HG02970 (cell line): ENCODE results near the gene CLMN.

Experiments
- ATAC-seq: cut with Tn5 transposase; IDR thresholded peaks from one replicate; pipeline ENCODE4 v1.9.1; 2021; ENCODE audit warnings: mild to moderate bottlenecking, moderate library complexity, moderate number of reproducible peaks; ENCODE audit not compliant: unreplicated experiment, low FRiP score

CLMN gene

DNA sequence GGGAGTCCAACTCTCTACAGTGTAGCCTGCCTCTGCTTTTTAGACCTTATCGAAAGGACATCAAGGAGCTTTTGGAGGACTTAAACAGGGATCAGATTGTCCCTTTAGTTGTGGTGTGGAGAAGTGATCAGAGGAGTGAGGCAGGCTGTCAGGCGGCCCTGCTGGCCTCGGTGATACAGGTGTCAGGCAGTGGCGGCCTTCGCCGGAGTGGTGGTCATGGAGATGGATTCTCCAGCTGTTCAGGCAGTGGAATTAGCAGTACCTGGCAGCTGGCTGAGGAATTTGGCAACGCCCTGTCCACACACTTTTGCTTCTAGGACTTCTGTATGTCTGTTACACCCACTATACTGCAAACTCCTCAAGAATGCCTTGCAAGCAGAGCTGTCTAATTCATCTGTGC lies 4.2 kb upstream of the CLMN start:
- no peak for ATAC-seq

DNA sequence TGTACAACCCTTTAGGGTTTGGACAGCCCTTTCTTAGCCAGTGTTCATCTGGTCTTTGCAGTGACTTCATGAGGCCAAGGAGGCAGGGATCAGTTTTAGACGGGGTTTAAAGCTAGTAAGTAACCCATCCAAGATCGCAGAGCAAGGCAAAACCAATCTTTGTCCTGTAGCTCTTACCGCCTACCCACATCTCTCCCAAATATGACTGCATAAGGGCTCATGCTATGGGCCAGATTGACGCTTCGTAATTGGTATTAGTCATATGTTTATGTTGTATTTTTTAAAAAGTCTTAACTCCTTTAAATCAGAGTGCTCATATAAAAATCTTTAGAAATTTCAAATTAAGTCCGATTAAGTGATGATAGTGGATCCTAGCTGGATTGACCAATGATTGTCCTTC lies 3.7 kb upstream of the CLMN start:
- no peak for ATAC-seq

DNA sequence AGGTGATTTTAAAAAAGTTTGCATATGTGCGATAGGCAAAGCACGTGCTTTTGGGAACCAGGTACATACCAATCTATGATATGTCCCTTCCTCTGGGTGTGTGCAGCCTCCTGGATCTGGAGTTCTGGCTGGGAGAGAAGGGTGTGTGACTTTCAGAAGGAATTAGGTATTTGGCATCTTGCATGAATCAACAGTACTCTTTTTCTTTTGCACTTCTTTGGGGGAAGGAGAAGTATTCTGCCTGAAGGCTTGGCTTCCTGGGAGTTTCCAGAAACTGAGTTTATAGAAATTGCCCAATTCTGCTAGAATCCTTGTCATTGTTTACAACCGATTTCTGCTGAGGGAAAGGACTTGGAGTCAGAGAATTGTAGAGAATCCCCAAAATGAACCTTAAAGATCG lies 2.9 kb upstream of the CLMN start:
- no peak for ATAC-seq

DNA sequence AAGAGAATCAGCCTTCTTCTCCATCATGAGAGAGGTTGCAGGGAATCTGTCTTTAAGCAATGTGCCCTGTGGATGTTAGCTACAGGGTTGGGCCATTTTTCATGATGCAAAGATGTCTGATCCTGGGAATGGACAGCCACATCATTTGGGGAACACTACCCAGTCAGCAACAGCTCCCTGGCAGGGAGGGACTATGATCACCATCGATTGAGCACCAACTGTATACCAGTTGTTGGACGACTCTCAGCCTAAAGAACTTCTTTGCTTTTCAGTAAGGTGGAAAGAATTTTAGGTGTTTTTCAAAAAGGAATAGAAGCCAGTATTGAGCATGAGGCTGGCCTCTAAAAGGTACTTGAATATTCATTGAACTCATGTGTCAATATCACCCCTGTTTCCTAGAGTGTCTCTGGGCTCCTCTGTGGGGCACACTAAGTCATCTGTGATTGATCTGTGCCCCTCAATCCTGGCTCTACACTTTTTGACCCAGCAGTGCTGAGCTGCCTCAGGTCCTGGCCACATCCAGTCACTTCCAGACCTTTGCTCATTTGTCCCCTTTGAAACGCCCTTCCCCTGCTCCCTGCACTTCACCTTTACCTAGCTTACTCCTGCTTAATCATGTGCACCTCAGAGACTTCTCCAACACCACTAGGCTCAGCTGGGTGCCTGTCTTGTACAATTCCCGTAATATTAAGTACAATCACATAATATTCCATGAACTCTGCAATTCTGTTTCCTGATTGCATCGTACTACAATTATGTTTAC lies 2.2 kb upstream of the CLMN start:
- ATAC-seq: no peak

DNA sequence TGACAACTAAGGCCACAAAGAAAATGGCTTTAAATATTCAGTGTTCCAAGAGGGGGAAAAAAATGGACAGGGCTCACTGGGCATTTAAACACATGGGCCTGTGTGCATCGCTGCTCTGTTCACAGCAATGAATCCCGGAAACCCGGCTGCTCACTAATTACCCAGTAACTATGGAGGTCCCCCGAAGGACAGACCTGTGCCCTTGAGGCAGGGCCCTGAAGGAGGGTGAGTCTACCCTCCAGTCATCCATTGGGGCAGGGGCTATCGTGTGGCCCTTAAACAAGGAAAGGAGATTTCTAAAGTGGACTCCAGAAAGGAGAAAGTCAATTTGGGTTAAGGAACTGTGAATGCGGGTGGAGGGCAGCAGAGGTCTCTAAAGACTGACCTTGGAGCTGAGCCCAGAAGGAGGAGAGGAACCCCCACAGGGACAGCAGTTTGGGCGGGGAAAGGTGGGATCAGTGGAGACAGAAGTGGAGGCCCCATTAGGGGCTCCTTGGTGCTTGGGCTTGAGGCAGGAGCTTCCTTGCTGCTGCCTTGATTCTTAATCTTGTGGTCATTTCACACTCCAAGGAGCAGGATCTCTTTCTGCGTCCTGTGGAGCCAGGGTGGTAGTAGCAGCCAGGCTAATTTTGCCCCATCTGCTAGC lies 1.4 kb upstream of the CLMN start:
- ATAC-seq: no peak

DNA sequence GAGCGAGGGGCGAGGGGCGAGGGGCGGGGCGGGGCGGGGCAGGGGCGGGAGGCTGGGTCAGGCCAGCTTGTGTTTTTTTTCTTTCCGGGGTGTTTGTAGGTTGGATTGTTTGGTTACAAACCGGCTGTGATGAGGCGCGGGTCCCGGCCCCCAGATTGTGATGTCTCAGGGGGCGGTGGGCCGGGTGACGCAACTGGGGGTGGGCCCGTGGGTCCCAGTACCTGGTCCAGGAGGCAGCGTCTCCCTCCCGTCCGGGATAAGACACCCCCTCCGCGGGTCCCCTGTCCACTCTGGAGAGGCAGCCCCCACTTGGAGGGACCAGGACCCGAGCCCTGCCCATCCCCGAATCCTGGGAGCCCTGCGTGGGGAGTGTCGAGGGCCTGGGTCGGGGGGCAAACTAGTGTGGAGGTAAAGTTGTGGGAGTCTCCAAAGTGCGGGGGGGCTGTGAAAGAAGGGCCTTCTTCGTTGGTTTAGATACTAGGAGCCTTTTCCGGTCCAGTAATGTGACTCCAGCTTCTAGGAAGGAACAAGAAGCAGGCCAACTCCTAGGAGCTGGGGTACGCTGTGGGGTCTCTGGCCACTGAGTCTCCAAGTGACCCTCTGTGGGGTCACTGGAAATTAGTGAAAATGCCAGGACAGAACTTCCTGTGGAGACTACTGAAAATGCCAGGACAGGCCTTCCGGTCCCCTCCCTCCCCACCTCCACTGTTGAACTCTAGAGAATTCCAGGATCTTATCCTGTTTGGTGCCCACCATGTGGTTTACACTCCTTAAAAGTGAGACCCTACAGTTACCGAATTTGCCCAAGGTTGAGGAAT lies 579 bp upstream of the CLMN start:
- ATAC-seq: no peak

DNA sequence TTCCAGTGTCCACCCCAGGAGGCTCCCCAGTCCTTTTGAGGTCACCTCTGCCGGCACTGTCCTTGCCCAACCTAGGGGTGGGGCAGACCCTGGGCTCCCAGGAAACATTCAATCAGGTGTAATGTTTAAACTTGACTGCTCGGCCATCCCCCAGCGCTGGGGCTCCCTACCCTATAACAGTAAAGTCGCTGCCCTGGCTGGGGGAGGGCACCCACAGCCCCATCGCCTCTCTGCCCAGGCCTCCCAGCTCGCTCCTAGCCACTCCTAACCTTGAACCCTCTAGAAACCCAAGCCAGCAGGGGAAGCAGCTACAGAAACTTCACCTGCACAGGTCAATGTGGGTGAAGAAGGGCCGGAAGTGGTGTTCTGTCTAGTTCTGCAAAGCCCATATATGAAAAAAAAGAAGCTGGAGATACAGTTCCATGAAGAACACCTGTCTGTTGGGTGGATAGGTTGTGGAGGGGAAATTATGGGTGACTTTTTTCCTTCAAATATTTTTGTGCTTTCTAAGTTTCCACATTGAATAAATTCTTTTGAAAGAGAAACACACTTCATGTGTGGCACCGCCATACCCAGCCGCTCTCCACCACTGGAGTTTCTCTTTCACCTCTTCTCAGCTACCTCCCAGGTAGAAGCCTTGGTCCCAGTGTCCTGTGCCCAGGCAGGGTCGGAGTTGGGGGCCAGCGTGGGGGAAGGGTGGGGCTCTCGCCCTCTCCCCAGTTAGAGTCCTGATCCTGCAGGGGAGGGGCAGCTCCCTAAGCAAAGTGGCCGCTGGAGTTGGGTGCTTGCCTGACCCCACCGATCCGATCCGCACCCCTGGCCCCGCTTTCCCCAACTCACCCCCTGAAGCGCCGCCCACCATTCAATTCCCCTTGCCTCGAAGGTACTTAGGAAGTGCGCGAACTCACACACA lies 1.1 kb downstream of the CLMN start:
- no peak for ATAC-seq

DNA sequence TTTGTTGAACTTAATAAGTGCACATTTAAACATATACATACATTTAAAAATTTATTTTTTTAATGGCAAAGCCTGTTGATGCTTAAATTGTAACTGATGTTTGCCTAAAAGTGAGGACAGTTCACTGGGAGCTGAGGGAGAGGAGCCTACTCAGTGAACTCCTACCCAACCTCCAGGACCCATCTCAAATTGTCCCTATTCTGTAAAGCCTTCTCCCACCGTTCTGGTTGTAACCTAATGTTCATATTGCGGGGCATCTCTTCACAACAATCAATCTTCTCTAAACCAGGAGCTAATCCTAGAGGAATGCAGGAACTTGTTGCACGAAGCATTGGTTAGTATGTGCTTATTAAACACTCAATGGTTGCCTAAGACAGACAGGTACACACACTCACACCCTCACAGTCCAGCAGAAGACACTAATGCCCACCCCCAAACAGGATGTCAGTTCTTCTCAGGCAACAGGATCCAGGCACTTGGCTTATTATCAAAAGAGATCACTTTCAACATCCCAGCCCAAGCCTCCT lies 1.8 kb downstream of the CLMN start:
- ATAC-seq: no peak

DNA sequence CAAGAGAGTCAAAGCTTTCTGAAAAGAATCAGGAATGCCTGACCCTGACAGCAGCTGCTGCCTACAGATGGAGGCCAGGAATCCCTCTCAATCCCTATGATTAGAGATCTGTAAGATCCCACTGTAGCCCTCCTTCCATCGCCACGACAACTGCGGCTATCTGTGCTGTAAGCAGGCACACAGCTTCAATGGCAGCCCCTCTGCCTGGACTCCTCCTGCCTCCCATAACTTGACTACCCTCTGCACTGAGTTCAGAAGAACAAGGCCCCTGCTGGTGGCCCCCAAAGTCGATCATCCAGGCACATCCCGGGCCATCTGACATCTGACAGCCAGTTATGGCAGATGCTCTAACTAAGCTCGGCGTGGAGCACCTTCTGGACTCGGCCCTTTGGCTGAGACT lies 2.9 kb downstream of the CLMN start:
- ATAC-seq: no peak

DNA sequence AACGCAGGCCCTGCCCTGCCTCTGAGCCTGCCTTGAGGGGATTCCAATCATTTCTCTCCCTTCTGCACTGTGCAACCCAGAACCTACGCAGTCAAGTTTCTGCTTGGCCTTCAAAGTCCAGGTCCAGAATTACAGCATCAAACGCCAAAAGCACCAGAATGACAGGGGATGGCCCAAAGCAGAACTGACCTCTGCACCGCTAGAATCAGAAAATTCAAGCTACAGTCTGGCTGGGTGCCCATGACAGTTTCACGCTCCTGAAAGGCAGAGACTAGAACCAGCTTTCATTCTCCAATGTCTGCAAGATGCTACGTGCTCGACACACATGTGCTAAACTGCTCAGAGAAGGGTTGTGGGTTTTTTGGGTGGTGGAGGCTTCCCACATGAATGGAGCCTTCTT lies 4.1 kb downstream of the CLMN start:
- ATAC-seq: no peak

DNA sequence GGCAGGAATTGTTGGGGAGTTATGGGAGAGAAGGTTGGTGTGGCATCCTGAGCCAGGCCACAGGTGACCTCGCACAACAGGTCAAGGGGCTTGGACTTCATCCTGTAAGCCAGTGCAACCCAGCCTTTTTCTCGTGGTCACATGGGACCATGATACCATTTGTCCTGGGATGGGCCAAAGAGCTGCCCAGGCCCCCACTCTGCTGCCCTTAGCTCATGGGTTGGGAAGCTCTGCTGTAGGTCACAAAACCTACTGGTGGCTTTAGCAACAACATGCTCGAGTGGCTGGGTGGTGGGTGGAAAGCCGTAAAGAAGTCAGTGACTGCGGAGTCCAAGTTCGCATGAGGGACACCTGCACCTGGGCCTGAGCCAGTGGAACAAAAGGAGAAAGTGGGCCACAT lies 4.6 kb downstream of the CLMN start:
- no peak for ATAC-seq

DNA sequence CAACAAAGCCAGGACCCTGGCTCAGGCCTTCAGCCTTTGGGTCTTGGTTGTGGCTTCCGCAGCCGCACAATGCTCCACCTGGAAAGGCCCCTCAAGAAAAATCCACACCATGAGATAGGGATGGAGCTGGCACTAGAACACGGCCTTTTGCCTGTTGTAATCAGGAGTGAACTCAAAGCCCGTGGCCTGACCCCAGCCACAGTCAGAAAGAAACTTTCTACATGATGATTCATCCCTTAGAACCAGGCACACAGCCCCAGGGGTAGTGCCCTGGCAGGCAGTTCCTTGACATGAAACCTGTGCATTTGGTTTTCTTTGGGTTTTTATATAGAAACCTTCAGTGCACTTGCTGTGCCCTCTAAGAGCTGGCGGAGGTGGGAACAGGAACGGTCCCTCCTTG lies 5.1 kb downstream of the CLMN start:
- no peak for ATAC-seq

DNA sequence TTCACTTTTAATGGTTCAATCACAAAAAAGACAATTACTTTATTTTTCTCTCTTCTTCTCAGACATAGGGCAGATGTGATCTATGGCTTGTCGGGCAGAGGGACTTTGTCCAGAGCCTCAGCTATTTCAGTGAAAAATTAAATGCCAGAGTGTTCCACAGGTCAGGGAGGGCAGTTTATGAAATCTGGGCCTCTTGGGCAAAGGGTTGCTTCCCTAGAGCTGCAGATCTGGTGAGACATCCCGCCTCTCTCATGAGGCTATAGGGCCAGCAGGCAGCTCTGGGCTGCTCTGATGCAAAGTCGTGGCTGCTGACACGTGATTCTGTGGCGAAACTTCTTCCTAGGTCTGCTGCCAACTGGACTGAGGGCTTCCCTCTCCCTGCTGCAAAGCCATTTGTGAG lies 6.0 kb downstream of the CLMN start:
- ATAC-seq: no peak

DNA sequence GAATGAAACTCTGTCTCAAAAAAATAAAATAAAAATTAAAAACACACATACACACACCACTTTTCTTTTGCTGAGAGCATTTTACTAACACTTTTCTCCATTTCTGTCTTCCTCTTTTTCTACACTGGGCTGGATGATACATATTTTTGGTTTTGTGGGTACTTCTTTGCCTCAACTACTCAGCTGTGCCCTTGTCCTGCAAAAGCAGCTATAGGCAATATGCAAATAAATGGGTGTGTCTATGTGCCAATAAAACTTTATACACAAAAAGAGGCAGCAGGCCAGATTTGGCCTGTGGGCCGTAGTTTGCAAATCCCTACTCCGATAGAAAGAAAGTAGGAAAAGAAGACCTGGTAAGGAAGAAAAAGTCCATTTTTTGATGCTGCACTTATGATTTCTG lies 6.5 kb downstream of the CLMN start:
- no peak for ATAC-seq

DNA sequence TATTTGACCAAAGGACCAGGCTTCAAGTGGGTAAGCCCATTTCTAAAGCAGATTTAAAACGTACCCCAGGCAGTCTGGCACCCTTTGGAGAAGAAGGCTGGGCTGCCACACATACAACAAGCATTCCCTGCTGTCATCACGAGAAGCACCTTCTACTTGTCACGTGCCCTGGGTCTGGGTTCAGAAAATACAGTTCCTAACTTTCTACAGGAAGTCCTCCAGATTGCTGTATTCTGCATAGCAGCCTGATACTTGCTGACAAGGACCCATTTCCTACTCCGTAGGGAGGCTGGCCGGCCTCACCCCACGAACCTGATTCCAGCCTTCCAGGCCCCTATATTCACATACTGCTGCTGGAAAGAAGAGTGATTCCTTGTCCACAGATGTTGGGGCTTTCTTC lies 7.4 kb downstream of the CLMN start:
- ATAC-seq: no peak

DNA sequence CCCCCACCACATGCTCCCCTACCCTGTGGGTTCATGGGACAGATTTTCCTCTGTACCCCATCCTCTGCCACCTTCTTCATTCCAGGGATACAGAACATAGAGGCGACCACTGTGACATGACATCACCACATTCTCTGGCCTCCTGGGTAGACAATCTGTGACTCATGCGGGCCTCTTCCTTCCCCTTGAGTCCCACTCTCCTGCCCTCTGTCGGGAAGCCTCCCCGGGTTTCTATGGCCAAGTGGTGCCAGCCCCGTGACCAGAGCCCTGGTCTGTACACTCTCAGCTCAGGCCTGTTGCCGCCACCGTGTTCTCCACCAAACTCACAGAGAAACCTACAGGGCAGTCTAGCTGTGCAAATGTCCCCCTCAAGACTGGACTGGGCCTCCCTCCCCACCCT lies 8.0 kb downstream of the CLMN start:
- ATAC-seq: no peak

DNA sequence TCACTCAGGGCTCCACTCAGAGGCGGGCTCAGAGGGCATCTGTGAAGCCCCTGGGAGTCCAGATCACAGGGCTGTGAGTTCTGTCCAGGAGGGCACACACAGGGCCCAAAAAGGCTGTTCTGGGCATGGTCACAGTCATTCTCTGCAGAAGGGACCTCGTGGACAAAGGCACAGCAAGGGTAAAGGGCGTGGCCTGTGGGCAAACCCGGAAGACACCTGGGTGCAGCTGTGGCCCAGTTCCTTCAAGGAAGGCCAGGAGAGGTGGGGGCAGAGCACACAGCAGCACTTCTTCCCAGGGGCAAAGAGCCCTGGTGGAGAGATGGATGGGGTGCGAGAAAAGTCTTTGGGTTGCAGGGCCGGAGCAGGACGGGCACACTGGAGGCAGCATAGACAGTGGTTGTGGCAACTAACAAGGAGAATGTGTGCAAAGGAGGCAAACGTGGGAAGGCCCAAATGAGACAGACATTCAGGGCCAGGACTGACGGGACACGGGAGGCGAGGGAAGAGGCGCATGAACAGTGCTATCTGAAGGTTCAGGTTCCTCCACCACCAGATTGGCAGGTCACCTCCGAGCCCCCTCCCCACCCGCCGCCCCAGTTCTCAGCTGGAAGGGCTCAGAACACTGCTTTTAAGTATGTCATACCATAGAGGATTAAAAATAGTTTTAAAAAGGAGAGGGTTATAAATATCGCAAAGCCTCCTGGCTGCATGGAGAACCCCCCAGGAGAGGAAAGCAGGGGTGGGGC lies 8.9 kb downstream of the CLMN start:
- ATAC-seq: no peak

DNA sequence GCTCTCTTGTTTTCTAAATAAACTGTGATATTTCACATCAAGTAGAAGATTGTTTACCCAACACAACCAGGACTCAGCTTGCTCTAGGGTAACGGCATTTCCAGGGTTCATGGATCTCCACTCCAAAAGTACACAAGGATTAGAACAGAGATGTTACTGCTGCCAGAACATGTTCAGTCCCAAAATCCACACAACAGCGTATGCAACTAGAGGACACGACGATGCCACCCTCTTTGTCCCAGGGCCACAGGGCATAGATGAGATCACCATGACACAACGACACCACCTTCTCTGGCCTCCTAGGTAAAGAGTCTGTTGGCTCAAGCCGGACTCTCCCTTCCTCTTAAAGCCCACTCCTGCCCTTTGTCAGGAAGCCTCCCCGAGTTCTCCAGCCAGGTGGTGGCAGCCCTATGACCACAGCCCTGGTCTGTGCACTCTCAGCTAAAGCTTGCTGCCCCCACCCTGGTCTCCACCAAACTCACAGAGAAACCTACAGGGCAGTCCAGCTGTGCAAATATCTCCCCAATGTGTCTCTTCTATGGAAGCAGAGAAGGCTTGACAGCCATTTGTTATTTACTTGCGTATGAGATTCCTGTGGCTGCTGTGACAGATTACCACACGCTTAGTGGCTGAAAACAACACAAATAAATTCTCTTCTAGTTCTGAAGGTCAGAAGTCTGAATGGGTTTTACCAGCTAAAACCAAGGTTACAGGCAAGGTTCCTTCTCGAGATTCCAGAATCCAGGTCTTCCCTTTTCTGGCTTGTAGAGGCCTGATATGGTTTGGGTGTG lies 10.3 kb downstream of the CLMN start:
- no peak for ATAC-seq

DNA sequence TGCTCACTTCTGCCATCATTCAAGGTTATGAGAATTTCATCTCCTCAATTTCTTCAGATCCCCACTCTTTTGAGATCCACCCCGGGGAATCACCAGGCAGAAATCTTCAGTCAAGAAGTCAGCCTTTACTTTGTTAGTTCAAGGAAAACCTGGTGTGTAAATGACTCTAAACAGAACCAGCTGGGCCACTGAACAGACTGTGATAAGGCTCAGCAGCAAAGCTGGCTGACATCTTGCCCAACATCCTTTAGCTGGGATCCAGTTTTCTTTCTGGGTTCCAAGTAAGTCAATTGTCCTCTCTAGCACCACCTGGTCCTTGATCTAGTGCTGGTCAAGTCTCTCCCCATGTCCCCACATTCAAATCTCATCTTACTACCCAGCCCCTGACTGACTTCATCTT lies 11.6 kb downstream of the CLMN start:
- no peak for ATAC-seq
